ENCODE results near the gene GJA10. TPM values are rescaled to one million over a fixed set of nuclear protein-coding genes. Genes with fewer than 3 reads are reported as not detected.

GJA10 gene
- total RNA-seq, 2 experiments from 2014 or later: not detected

GRCh38 chr6:89934685-89935366 is 40.6 kb downstream of the GJA10 start:
- intact Hi-C loops (cut with micrococcal nuclease): no loop called here
- ATAC-seq (no peak), DNase-seq (no peak)
- H3K27me3 Mint-ChIP-seq: no peaks in the 10 kb centered on the region
- peaks cover 28% of the 10 kb centered on the region for H3K4me1 Mint-ChIP-seq (ENCODE audit: low read depth)
- TF ChIP-seq CTCF (IDR thresholded peaks at IDR 0.05): no peak
- POLR2A ChIA-PET: no interaction called here
- H3K27ac Mint-ChIP-seq: no peak overlapping the region
- H3K36me3 Mint-ChIP-seq (ENCODE audit: low read depth): peaks cover 82% of the 10 kb centered on the region
- no peak overlapping the region for H3K4me3 Mint-ChIP-seq
- CTCF ChIA-PET: no interaction called here
- H3K9me3 Mint-ChIP-seq: no peaks in the 10 kb centered on the region

GRCh38 chr6:89936177-89936576 is 41.9 kb downstream of the GJA10 start:
- intact Hi-C loops (cut with micrococcal nuclease): no loop called here
- no peak for TF ChIP-seq CTCF (IDR thresholded peaks at IDR 0.05)
- no peaks in the 10 kb centered on the region for H3K27me3 Mint-ChIP-seq
- POLR2A ChIA-PET: interaction anchor here (0.7 kb wide), 1 partner anchor 66 kb away, joined by 3 read pairs; no protein-coding TSS in a partner anchor
- H3K9me3 Mint-ChIP-seq: no peaks in the 10 kb centered on the region
- peaks cover 32% of the 10 kb centered on the region for H3K4me1 Mint-ChIP-seq (ENCODE audit: low read depth)
- H3K27ac Mint-ChIP-seq: no peak overlapping the region
- H3K4me3 Mint-ChIP-seq: no peak overlapping the region
- ATAC-seq: no peak
- H3K36me3 Mint-ChIP-seq (ENCODE audit: low read depth): peaks cover 83% of the 10 kb centered on the region
- no peak for DNase-seq
- CTCF ChIA-PET: interaction anchor here (1.3 kb wide), 1 partner anchor 542 kb away, joined by 5 read pairs; no protein-coding TSS in a partner anchor

GRCh38 chr6:89938014-89938413 is 43.7 kb downstream of the GJA10 start:
- peaks cover 42% of the 10 kb centered on the region for H3K4me1 Mint-ChIP-seq (ENCODE audit: low read depth)
- POLR2A ChIA-PET: interaction anchor here (1.4 kb wide), 1 partner anchor 130 kb away, joined by 3 read pairs; no protein-coding TSS in a partner anchor
- H3K36me3 Mint-ChIP-seq (ENCODE audit: low read depth): peaks cover 84% of the 10 kb centered on the region
- TF ChIP-seq CTCF (IDR thresholded peaks at IDR 0.05): no peak
- CTCF ChIA-PET: no interaction called here
- ATAC-seq (no peak), DNase-seq (no peak)
- intact Hi-C loops (cut with micrococcal nuclease): no loop called here
- no peak overlapping the region for H3K4me3 Mint-ChIP-seq
- H3K9me3 Mint-ChIP-seq: no peaks in the 10 kb centered on the region
- H3K27me3 Mint-ChIP-seq: no peaks in the 10 kb centered on the region
- H3K27ac Mint-ChIP-seq: no peak overlapping the region

- peaks cover 83% of the 10 kb centered on the region for H3K36me3 Mint-ChIP-seq (ENCODE audit: low read depth)
- ChIA-PET POLR2A (no interaction called here), CTCF (interaction anchor here (1.9 to 6.2 kb wide), 3 partner anchors 17 to 539 kb away, joined by 8 to 45 read pairs (median 14); no protein-coding TSS in a partner anchor)
- DNase-seq (no peak), ATAC-seq (no peak)
- no peaks in the 10 kb centered on the region for H3K9me3 Mint-ChIP-seq
- H3K27ac Mint-ChIP-seq: peak overlapping the region; percentile 35
- intact Hi-C loops (cut with micrococcal nuclease): no loop called here
- no peak for TF ChIP-seq CTCF (IDR thresholded peaks at IDR 0.05)
- no peak overlapping the region for H3K4me3 Mint-ChIP-seq
- no peaks in the 10 kb centered on the region for H3K27me3 Mint-ChIP-seq
- H3K4me1 Mint-ChIP-seq (ENCODE audit: low read depth): peaks cover 48% of the 10 kb centered on the region
Measured at GRCh38 chr6:89939144-89939543, 44.9 kb downstream of the GJA10 start.
